K562 (cell line): Measurements from ENCODE around the gene SPRTN. TPM values are rescaled to one million over a fixed set of nuclear protein-coding genes. Genes with fewer than 3 reads are reported as not detected.

Source experiments
- ZNF318 ChIP-seq, 2 experiments: fragments of 450-650 bp; IDR thresholded peaks; 2 replicates each; pipeline ENCODE4 v1.6.1; 2016; ENCODE audit warnings: mild to moderate bottlenecking in 2 of 2, borderline replicate concordance in 1 of 2, low read depth in 1 of 2, moderate library complexity in 1 of 2
- polyA plus RNA-seq, 8 experiments: library from polyadenylated mRNA; depleted of rRNA in 4 of 8; stranded (reverse) in 5 of 8; unstranded in 3 of 8; fragments of >200 nt; fragmentation: Nextera tagmentation in 2 of 8; fragmentation: Illumina TruSeq in 1 of 8; extraction: Ambion mirVana in 2 of 8; extraction: Trizol in 1 of 8; gene quantifications; 2 replicates each; pipeline versions ENCODE4 v1.2.1 to v1.2.3, GENCODE V29; 2011 to 2014; ENCODE audit warnings: inconsistent platforms in 1 of 8, missing spikeins in 1 of 8
- total RNA-seq, 7 experiments: library from RNA; depleted of rRNA in 6 of 7; stranded (reverse); fragments of >200 nt in 6 of 7; fragmentation: Illumina TruSeq in 2 of 7; extraction: Trizol in 2 of 7; gene quantifications; 2 replicates each; pipeline versions ENCODE4 v1.2.1 to v1.2.3, GENCODE V29; 2011 to 2021; ENCODE audit warnings: low replicate concordance in 1 of 7

SPRTN gene
- total and polyA plus RNA-seq, 9 of the 15 experiments (the other 6 are each of a cell fraction or from before 2014, with no cell fraction given), result 8.1 to 32.5 (median 21.2) TPM

GRCh38 chr1:231397886-231398671, 60.0 kb downstream of the SPRTN start (continued):
- no peak for TF ChIP-seq ZNF318 (IDR thresholded peaks at IDR 0.05; ENCODE audit: borderline replicate concordance in 1 of 2, low read depth in 1 of 2)
